H54 (cell line): ENCODE data around the gene F2.
"Not testable (repeated sequence)": the region's sequence is repeated elsewhere in the genome, so short reads cannot be mapped to it uniquely, and the experiment has no call there.

Experiments
- DNase-seq: peaks from one replicate; pipeline ENCODE4 v3.0.0; 2011; ENCODE audit warnings: low spot score, mixed read lengths; ENCODE audit not compliant: insufficient read length
- FAIRE-seq: peaks from 3 replicates; lab custom pipeline; 2011; peaks lifted over from hg19 to GRCh38; lab: Jason Lieb, UNC
- POLR2A ChIP-seq: IDR thresholded peaks from 2 replicates; pipeline ENCODE4 v1.6.1; 2011; ENCODE audit warnings: low read depth, mild to moderate bottlenecking, low read length

F2 gene

GRCh38 chr11:46696212-46696558 is 22.8 kb upstream of the F2 start:
- no peak for TF ChIP-seq POLR2A
- FAIRE-seq: no peak

GRCh38 chr11:46697303-46697702 is 21.7 kb upstream of the F2 start:
- FAIRE-seq (no peak), DNase-seq (no peak)
- TF ChIP-seq POLR2A: no peak

More at GRCh38 chr11:46696212-46696558, 22.8 kb upstream of the F2 start:
- DNase-seq: no peak

- FAIRE-seq: no peak
- no peak for TF ChIP-seq POLR2A
- no peak for DNase-seq
These were observed 21.3 kb upstream of the F2 start for GRCh38 chr11:46697723-46698122.

GRCh38 chr11:46698597-46698996 is 20.4 kb upstream of the F2 start:
- TF ChIP-seq POLR2A: no peak
- no peak for DNase-seq

GRCh38 chr11:46700241-46701077 is 18.6 kb upstream of the F2 start, which contains the start of the genes ARHGAP1 and ZNF408:
ARHGAP1 (minus strand) TSS chr11:46700619; CDS start chr11:46696107, 4,512 bp downstream.
ZNF408 (plus strand) TSS chr11:46701031; CDS start chr11:46701048, 17 bp downstream.
- peak; percentile 96 for TF ChIP-seq POLR2A
- peak; percentile 66 for FAIRE-seq
- peak; percentile 88 for DNase-seq

More at GRCh38 chr11:46698597-46698996, 20.4 kb upstream of the F2 start:
- FAIRE-seq: no peak

GRCh38 chr11:46701078-46701654 is 17.8 kb upstream of the F2 start:
- TF ChIP-seq POLR2A: peak; percentile 61; the same call in 1 of the 2 replicates
- DNase-seq (no peak), FAIRE-seq (no peak)

- FAIRE-seq: no peak
- no peak for TF ChIP-seq POLR2A
- DNase-seq: no peak
These were observed 13.8 kb upstream of the F2 start for GRCh38 chr11:46705070-46705688.

GRCh38 chr11:46706886-46707285 is 12.1 kb upstream of the F2 start:
- DNase-seq (no peak), FAIRE-seq (no peak)
- TF ChIP-seq POLR2A: no peak

- not testable (repeated sequence) for DNase-seq, FAIRE-seq
These were observed 9.7 kb upstream of the F2 start for GRCh38 chr11:46709351-46709750.

- FAIRE-seq (peak; percentile 79), DNase-seq (peak; percentile 91)
- TF ChIP-seq POLR2A: no peak
These were observed 8.2 kb upstream of the F2 start for GRCh38 chr11:46710821-46711269.

- FAIRE-seq (no peak), DNase-seq (no peak)
- no peak for TF ChIP-seq POLR2A
These were observed 7.7 kb upstream of the F2 start for GRCh38 chr11:46711303-46711702.

GRCh38 chr11:46712874-46713576 is 6.0 kb upstream of the F2 start:
- no peak for TF ChIP-seq POLR2A
- no peak for FAIRE-seq

GRCh38 chr11:46717825-46718154 is 1.2 kb upstream of the F2 start:
- not testable (repeated sequence) for FAIRE-seq, DNase-seq

More at GRCh38 chr11:46712874-46713576, 6.0 kb upstream of the F2 start:
- DNase-seq: no peak
